NCI-H526 (cell line): ENCODE data around the gene SEC61G.

Experiments
- DNase-seq, 2 experiments: peaks; one replicate each; lab custom pipeline; 2025; lab: John Stamatoyannopoulos, UW

SEC61G gene

GRCh38 chr7:54764861-54765260 lies 5.8 kb upstream of the SEC61G start:
- DNase-seq, result no peak

- DNase-seq, result no peak
Measured at GRCh38 chr7:54757711-54758110, 1.3 kb downstream of the SEC61G start.

GRCh38 chr7:54749200-54749599 lies 9.8 kb downstream of the SEC61G start:
- no peak for DNase-seq

- no peak for DNase-seq
Measured at GRCh38 chr7:54747234-54747633, 11.8 kb downstream of the SEC61G start.

- no peak for DNase-seq
Measured at GRCh38 chr7:54743580-54743979, 15.4 kb downstream of the SEC61G start.

- no peak for DNase-seq
Measured at GRCh38 chr7:54738737-54739136, 20.3 kb downstream of the SEC61G start.

- no peak for DNase-seq
Measured at GRCh38 chr7:54729107-54729506, 29.9 kb downstream of the SEC61G start.

- no peak for DNase-seq
Measured at GRCh38 chr7:54728411-54728810, 30.6 kb downstream of the SEC61G start.

GRCh38 chr7:54725255-54725654 lies 33.8 kb downstream of the SEC61G start:
- DNase-seq, result no peak

GRCh38 chr7:54722502-54722901 lies 36.5 kb downstream of the SEC61G start:
- no peak for DNase-seq

GRCh38 chr7:54722026-54722425 lies 37.0 kb downstream of the SEC61G start:
- no peak for DNase-seq

- no peak for DNase-seq
Measured at GRCh38 chr7:54719974-54720373, 39.0 kb downstream of the SEC61G start.

GRCh38 chr7:54719425-54719824 lies 39.6 kb downstream of the SEC61G start:
- DNase-seq, result no peak

- no peak for DNase-seq
Measured at GRCh38 chr7:54712820-54713219, 46.2 kb downstream of the SEC61G start.

GRCh38 chr7:54711900-54712595 lies 47.0 kb downstream of the SEC61G start:
- DNase-seq, result no peak

GRCh38 chr7:54709283-54709682 lies 49.7 kb downstream of the SEC61G start:
- DNase-seq, result no peak

- DNase-seq, result no peak
Measured at GRCh38 chr7:54705436-54705835, 53.6 kb downstream of the SEC61G start.

- no peak for DNase-seq
Measured at GRCh38 chr7:54704851-54705250, 54.2 kb downstream of the SEC61G start.
